K562 (cell line): ENCODE results near the gene CCDC82. TPM values are rescaled to one million over a fixed set of nuclear protein-coding genes. Genes with fewer than 3 reads are reported as not detected.

Experiments
- ATAC-seq: fragments of 200-7000 bp; cut with Tn5 transposase; 3 replicates; pipeline ENCODE4 v1.9.1; 2020; ENCODE audit warnings: moderate library complexity
- BruUV-seq: library from RNA; stranded (reverse); fragments of 400-500 nt; replicated peaks from 2 replicates; lab custom pipeline; 2021; lab: Mats Ljungman, UMichigan
- CTCF ChIA-PET: fragments of 300-600 bp; formaldehyde crosslinking; extraction: SDS; loops from one replicate; lab custom pipeline; 2021; ENCODE audit warnings: low intra/inter-chr PET ratio; lab: Yijun Ruan, JAX
- POLR2A ChIA-PET: fragments of 300-600, 350-650 bp; sonication (Branson Sonifier 250); formaldehyde crosslinking; extraction: SDS; loops from one replicate; lab custom pipeline; 2021; ENCODE audit warnings: antibody characterized with exemption, inconsistent platforms; lab: Yijun Ruan, JAX
- DNase-seq, 4 experiments: peaks; one replicate each; pipeline versions ENCODE4 v3.0.0 to v3.0.0-alpha.2; 2011 to 2018; ENCODE audit warnings: low spot score in 3 of 4, mixed read lengths in 3 of 4; ENCODE audit errors: extremely low read depth in 1 of 4
- FAIRE-seq: peaks from 2 replicates; lab custom pipeline; 2011; peaks lifted over from hg19 to GRCh38; lab: Jason Lieb, UNC
- H2AFZ ChIP-seq: 2 replicates; pipeline ENCODE4 v1.6.0; 2011; ENCODE audit warnings: low read depth, low read length, control low read depth, inconsistent platforms
- H3K27ac ChIP-seq: fragments of 200-600 bp; 3 replicates; pipeline ENCODE4 v1.8.0; 2011; ENCODE audit warnings: low read depth, mild to moderate bottlenecking, control low read depth, inconsistent platforms, low read length, moderate library complexity, mixed read lengths; ENCODE audit errors: extremely low read depth
- H3K27me3 ChIP-seq, 2 experiments: fragments of 300-600 bp in 1 of 2; 2 replicates in 1 of 2; 3 replicates in 1 of 2; pipeline versions ENCODE4 v1.6.0 to v1.8.0; 2011; ENCODE audit warnings: inconsistent platforms in 2 of 2, low read length in 2 of 2, mild to moderate bottlenecking in 1 of 2, mixed read lengths in 1 of 2, moderate library complexity in 1 of 2; ENCODE audit not compliant: control insufficient read depth in 2 of 2, insufficient read depth in 2 of 2
- H3K36me3 ChIP-seq: fragments of 300-600 bp; 3 replicates; pipeline ENCODE4 v1.8.0; 2011; ENCODE audit warnings: mild to moderate bottlenecking, low read length, inconsistent platforms; ENCODE audit not compliant: control insufficient read depth, insufficient read depth
- H3K4me1 ChIP-seq, 2 experiments: fragments of 200-600 bp in 1 of 2; replicated peaks in 1 of 2; 2 replicates in 1 of 2; 3 replicates in 1 of 2; pipeline versions ENCODE4 v1.5.1 to v1.8.0; 2011; ENCODE audit warnings: inconsistent platforms in 2 of 2, low read length in 2 of 2, mild to moderate bottlenecking in 1 of 2, mixed read lengths in 1 of 2, moderate library complexity in 1 of 2; ENCODE audit not compliant: control insufficient read depth in 2 of 2, insufficient read depth in 2 of 2
- H3K4me2 ChIP-seq: 2 replicates; pipeline ENCODE4 v1.6.1; 2011; ENCODE audit warnings: low read length, control low read depth, inconsistent platforms, mixed read lengths; ENCODE audit not compliant: insufficient read depth
- H3K4me3 ChIP-seq: fragments of 200-600 bp; sonication (generic), shearing (Covaris generic); 2 replicates; pipeline ENCODE4 v1.5.1; 2016; ENCODE audit warnings: control low read depth, inconsistent platforms
- H3K79me2 ChIP-seq: fragments of 200-600 bp; 3 replicates; pipeline ENCODE4 v1.8.0; 2011; ENCODE audit warnings: low read length, inconsistent platforms; ENCODE audit not compliant: control insufficient read depth, insufficient read depth
- H3K9ac ChIP-seq, 2 experiments: 2 replicates each; pipeline versions ENCODE4 v1.6.0 to v1.6.1; 2011; ENCODE audit warnings: low read depth in 2 of 2, low read length in 2 of 2, control low read depth in 1 of 2, inconsistent platforms in 1 of 2, mild to moderate bottlenecking in 1 of 2, mixed read lengths in 1 of 2; ENCODE audit not compliant: insufficient read depth in 1 of 2
- H3K9me1 ChIP-seq: one replicate; pipeline ENCODE4 v1.6.0; 2011; ENCODE audit warnings: inconsistent platforms, mild to moderate bottlenecking, low read length, moderate library complexity; ENCODE audit not compliant: control insufficient read depth, insufficient read depth
- H3K9me3 ChIP-seq: replicated peaks from 2 replicates; pipeline ENCODE4 v1.5.1; 2011; ENCODE audit warnings: low read depth, low read length, inconsistent platforms; ENCODE audit not compliant: control insufficient read depth, insufficient read depth
- H4K20me1 ChIP-seq: replicated peaks from 2 replicates; pipeline ENCODE4 v1.6.1; 2011; ENCODE audit warnings: low read length, inconsistent platforms, mixed read lengths; ENCODE audit not compliant: control insufficient read depth, insufficient read depth
- ESRRA ChIP-seq: fragments of 450-650 bp; IDR thresholded peaks from 2 replicates; pipeline ENCODE4 v1.6.1; 2014; ENCODE audit warnings: low read depth, mild to moderate bottlenecking, moderate library complexity, borderline replicate concordance
- JUNB ChIP-seq: fragments of 450-650 bp; formaldehyde crosslinking; conservative IDR thresholded peaks from 2 replicates; pipeline ENCODE4 v1.4.0; 2020; ENCODE audit warnings: mild to moderate bottlenecking
- MAFF ChIP-seq: IDR thresholded peaks from 2 replicates; pipeline ENCODE4 v1.6.1; 2012; ENCODE audit warnings: low read length, improper control_type of control experiment
- RFX7 ChIP-seq: fragments of 250-450 bp; sonication (Bioruptor Pico); IDR thresholded peaks from 2 replicates; pipeline ENCODE4 v1.5.1; 2021; ENCODE audit warnings: mild to moderate bottlenecking
- SMAD2 ChIP-seq: fragments of 150-350 bp; IDR thresholded peaks from 2 replicates; pipeline ENCODE4 v1.6.1; 2014; ENCODE audit warnings: low read depth, mild to moderate bottlenecking, low read length
- TRIM28 ChIP-seq: fragments of 450-650 bp; IDR thresholded peaks from 2 replicates; pipeline ENCODE4 v1.6.1; 2017
- ZNF282 ChIP-seq: sonication (generic); formaldehyde crosslinking; IDR thresholded peaks from 2 replicates; pipeline ENCODE4 v1.8.1; 2023; ENCODE audit warnings: missing genetic modification reagents
- ZNF830 ChIP-seq: fragments of 250-450 bp; sonication (Bioruptor Pico); IDR thresholded peaks from 2 replicates; pipeline ENCODE4 v1.5.0; 2021; ENCODE audit warnings: mild to moderate bottlenecking
- WGBS: fragments of 100-300 bp; shearing (Covaris generic); methylation state at CpG from one replicate; pipeline ENCODE4 v1.1.6; 2016; ENCODE audit warnings: low coverage, mixed read lengths; ENCODE audit not compliant: insufficient coverage; ENCODE audit errors: missing lambda C conversion rate; 5-methylcytosine and 5-hydroxymethylcytosine counted together
- in situ Hi-C: fragments of 300-500 bp; cut with MboI; formaldehyde crosslinking; loops from 4 replicates; pipeline ENCODE4 v1.15.0; 2018; ENCODE audit warnings: inconsistent platforms, mixed read lengths
- intact Hi-C: fragments of 100-400 bp; cut with micrococcal nuclease; formaldehyde crosslinking; loops from 2 replicates; pipeline ENCODE4 v1.14.2; 2022
- polyA plus RNA-seq, 8 experiments: library from polyadenylated mRNA; depleted of rRNA in 4 of 8; stranded (reverse) in 5 of 8; unstranded in 3 of 8; fragments of >200 nt; fragmentation: Nextera tagmentation in 2 of 8; fragmentation: Illumina TruSeq in 1 of 8; extraction: Ambion mirVana in 2 of 8; extraction: Trizol in 1 of 8; gene quantifications; 2 replicates each; pipeline versions ENCODE4 v1.2.1 to v1.2.3, GENCODE V29; 2011 to 2014; ENCODE audit warnings: inconsistent platforms in 1 of 8, missing spikeins in 1 of 8
- total RNA-seq, 7 experiments: library from RNA; depleted of rRNA in 6 of 7; stranded (reverse); fragments of >200 nt in 6 of 7; fragmentation: Illumina TruSeq in 2 of 7; extraction: Trizol in 2 of 7; gene quantifications; 2 replicates each; pipeline versions ENCODE4 v1.2.1 to v1.2.3, GENCODE V29; 2011 to 2021; ENCODE audit warnings: low replicate concordance in 1 of 7
- TF ChIP-seq, protein P1 (sequence below): fragments of 450-650 bp; IDR thresholded peaks from 2 replicates; pipeline ENCODE4 v1.6.1; 2018; ENCODE audit not compliant: partially characterized antibody
- TF ChIP-seq, protein P2 (sequence below): fragments of 450-650 bp; IDR thresholded peaks from 2 replicates; pipeline ENCODE4 v1.6.1; 2016; ENCODE audit warnings: mild to moderate bottlenecking
- TF ChIP-seq, protein P3 (sequence below): IDR thresholded peaks from 2 replicates; pipeline ENCODE4 v1.6.1; 2016; ENCODE audit warnings: missing genetic modification characterization, missing compliant biosample characterization

Gene CCDC82
- total and polyA plus RNA-seq, 9 of the 15 experiments (the other 6 are each of a cell fraction or from before 2014, with no cell fraction given) = 12.5 to 51.3 (median 24.5) TPM

DNA sequence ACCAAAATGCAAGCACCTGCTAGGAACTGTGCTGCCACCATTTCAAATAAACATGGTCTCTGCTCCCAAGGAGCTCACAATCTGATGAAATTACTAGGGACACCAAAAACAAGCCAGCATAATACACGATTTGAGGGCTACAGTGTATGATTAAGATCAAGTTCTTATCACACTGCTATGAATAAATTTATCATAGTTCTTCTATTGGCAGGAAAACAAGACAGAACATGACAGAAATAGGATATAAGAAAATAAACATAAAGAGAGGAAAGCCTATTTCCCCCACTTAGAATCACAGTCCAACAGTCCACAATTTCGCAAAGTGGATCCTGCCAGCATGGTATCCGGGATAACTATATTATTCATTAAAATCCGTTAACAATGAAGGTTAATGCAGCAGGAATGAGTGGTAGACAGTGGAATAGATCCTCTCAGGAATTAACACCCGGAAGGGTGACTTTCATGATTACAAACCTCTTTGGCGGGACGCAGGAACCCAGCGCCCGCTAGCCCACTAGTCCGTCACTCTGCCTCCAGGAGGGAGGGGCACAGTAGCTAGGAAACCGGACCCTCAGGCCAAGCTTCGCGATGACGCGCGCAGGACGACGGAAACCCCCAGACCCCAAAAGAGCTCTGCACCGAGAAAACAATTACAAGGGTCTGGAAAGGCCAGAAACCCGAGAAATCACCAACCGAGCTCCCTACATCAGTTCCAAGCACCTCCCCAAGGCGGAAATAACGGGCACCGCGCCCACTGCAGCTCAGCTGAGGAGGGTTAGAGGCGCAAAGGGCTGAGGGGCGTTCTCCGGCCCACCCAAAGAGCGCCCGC lies 607 bp downstream of the CCDC82 start:
- Histone ChIP-seq H3K4me2 (peak overlapping the region; percentile 90), H3K79me2 (peaks cover 47% of the 10 kb centered on the region), H3K27ac (peak overlapping the region; percentile 67), H3K9ac (peak overlapping the region; percentile 61 to 89), H3K4me1 (peaks cover 0 to 4% of the 10 kb centered on the region in 2 experiments; a peak in 1 of 5 replicates), H3K9me1 (no peaks in the 10 kb centered on the region), H3K36me3 (peaks cover 14% of the 10 kb centered on the region; the same call in 2 of the 3 replicates), H3K9me3 (peaks cover 10% of the 10 kb centered on the region; the same call in 1 of the 2 replicates), H4K20me1 (no peaks in the 10 kb centered on the region), H3K27me3 (no peaks in the 10 kb centered on the region), H2AFZ (peak overlapping the region; percentile 94), H3K4me3 (peak overlapping the region; percentile 67)
- in situ Hi-C loops = loop anchor here (5.0 kb wide), 1 partner anchor 42 kb away; no protein-coding TSS in a partner anchor
- FAIRE-seq (peak; percentile 19), DNase-seq (peak; percentile 32 to 72 (median 46)), ATAC-seq (peak; percentile 75)
- intact Hi-C loops = no loop called here
- POLR2A ChIA-PET = interaction anchor here (0.6 to 1.5 kb wide), 10 partner anchors 9 to 600 kb away, joined by 3 to 5 read pairs (median 4); partner anchors contain the start of genes CEP57 and FAM76B
- BruUV-seq = TSS peak; percentile 50
- WGBS = under 1% methylated on average over 20 of the region's 30 CpGs
- CTCF ChIA-PET = no interaction called here
- TF ChIP-seq TRIM28 = no peak
- TF ChIP-seq MAFF = no peak
- TF ChIP-seq, protein P1, sequence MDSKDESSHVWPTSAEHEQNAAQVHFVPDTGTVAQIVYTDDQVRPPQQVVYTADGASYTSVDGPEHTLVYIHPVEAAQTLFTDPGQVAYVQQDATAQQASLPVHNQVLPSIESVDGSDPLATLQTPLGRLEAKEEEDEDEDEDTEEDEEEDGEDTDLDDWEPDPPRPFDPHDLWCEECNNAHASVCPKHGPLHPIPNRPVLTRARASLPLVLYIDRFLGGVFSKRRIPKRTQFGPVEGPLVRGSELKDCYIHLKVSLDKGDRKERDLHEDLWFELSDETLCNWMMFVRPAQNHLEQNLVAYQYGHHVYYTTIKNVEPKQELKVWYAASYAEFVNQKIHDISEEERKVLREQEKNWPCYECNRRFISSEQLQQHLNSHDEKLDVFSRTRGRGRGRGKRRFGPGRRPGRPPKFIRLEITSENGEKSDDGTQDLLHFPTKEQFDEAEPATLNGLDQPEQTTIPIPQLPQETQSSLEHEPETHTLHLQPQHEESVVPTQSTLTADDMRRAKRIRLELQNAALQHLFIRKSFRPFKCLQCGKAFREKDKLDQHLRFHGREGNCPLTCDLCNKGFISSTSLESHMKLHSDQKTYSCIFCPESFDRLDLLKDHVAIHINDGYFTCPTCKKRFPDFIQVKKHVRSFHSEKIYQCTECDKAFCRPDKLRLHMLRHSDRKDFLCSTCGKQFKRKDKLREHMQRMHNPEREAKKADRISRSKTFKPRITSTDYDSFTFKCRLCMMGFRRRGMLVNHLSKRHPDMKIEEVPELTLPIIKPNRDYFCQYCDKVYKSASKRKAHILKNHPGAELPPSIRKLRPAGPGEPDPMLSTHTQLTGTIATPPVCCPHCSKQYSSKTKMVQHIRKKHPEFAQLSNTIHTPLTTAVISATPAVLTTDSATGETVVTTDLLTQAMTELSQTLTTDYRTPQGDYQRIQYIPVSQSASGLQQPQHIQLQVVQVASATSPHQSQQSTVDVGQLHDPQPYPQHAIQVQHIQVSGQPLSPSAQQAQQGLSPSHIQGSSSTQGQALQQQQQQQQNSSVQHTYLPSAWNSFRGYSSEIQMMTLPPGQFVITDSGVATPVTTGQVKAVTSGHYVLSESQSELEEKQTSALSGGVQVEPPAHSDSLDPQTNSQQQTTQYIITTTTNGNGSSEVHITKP = peak; percentile 89
- TF ChIP-seq ZNF830 = no peak
- TF ChIP-seq, protein P2, sequence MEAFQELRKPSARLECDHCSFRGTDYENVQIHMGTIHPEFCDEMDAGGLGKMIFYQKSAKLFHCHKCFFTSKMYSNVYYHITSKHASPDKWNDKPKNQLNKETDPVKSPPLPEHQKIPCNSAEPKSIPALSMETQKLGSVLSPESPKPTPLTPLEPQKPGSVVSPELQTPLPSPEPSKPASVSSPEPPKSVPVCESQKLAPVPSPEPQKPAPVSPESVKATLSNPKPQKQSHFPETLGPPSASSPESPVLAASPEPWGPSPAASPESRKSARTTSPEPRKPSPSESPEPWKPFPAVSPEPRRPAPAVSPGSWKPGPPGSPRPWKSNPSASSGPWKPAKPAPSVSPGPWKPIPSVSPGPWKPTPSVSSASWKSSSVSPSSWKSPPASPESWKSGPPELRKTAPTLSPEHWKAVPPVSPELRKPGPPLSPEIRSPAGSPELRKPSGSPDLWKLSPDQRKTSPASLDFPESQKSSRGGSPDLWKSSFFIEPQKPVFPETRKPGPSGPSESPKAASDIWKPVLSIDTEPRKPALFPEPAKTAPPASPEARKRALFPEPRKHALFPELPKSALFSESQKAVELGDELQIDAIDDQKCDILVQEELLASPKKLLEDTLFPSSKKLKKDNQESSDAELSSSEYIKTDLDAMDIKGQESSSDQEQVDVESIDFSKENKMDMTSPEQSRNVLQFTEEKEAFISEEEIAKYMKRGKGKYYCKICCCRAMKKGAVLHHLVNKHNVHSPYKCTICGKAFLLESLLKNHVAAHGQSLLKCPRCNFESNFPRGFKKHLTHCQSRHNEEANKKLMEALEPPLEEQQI = no peak
- TF ChIP-seq, protein P3, sequence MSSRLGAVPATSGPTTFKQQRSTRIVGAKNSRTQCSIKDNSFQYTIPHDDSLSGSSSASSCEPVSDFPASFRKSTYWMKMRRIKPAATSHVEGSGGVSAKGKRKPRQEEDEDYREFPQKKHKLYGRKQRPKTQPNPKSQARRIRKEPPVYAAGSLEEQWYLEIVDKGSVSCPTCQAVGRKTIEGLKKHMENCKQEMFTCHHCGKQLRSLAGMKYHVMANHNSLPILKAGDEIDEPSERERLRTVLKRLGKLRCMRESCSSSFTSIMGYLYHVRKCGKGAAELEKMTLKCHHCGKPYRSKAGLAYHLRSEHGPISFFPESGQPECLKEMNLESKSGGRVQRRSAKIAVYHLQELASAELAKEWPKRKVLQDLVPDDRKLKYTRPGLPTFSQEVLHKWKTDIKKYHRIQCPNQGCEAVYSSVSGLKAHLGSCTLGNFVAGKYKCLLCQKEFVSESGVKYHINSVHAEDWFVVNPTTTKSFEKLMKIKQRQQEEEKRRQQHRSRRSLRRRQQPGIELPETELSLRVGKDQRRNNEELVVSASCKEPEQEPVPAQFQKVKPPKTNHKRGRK (tag) = no peak
- TF ChIP-seq RFX7 (CRISPR knock-in tag) = no peak
- TF ChIP-seq ZNF282 (CRISPR knock-in tag) = no peak
- TF ChIP-seq ESRRA = no peak
- TF ChIP-seq SMAD2 = no peak
- no peak for TF ChIP-seq JUNB (CRISPR knock-in tag)
